GM23338 (cell line): ENCODE measurements around the gene SYNDIG1.

ENCODE experiments used
- CREB1 ChIP-seq: fragments of 250-450 bp; sonication (Bioruptor Pico); IDR thresholded peaks from 2 replicates; pipeline ENCODE4 v1.5.0; 2020; ENCODE audit warnings: low read depth, mild to moderate bottlenecking, moderate library complexity
- CTCF ChIP-seq, 2 experiments: fragments of 200-600 bp in 1 of 2; sonication (generic) in 1 of 2; conservative IDR thresholded peaks; 2 replicates each; pipeline versions ENCODE4 v1.5.1 to v1.6.1; 2016 to 2017; ENCODE audit warnings: antibody characterized with exemption in 2 of 2, low read depth in 2 of 2, mild to moderate bottlenecking in 2 of 2, moderate library complexity in 1 of 2
- EZH2 ChIP-seq: fragments of 200-600 bp; sonication (generic); IDR thresholded peaks from one replicate; pipeline ENCODE4 v1.8.0; 2017; ENCODE audit warnings: antibody characterized with exemption, mild to moderate bottlenecking, low read depth; ENCODE audit not compliant: unreplicated experiment
- EZH2phosphoT487 ChIP-seq: fragments of 200-600 bp; sonication (generic); IDR thresholded peaks from one replicate; pipeline ENCODE4 v1.8.1; 2018; ENCODE audit warnings: antibody characterized with exemption; ENCODE audit not compliant: unreplicated experiment
- JUNB ChIP-seq: IDR thresholded peaks from one replicate; pipeline ENCODE4 v1.6.1; 2016; ENCODE audit warnings: antibody characterized with exemption; ENCODE audit not compliant: unreplicated experiment
- NANOG ChIP-seq: IDR thresholded peaks from 2 replicates; pipeline ENCODE4 v1.6.1; 2016; ENCODE audit warnings: antibody characterized with exemption, borderline replicate concordance
- POLR2AphosphoS5 ChIP-seq: IDR thresholded peaks from 2 replicates; pipeline ENCODE4 v1.6.1; 2016; ENCODE audit warnings: antibody characterized with exemption, low read depth
- REST ChIP-seq: IDR thresholded peaks from one replicate; pipeline ENCODE4 v1.6.1; 2018; ENCODE audit warnings: antibody characterized with exemption; ENCODE audit not compliant: unreplicated experiment
- STAT1 ChIP-seq: IDR thresholded peaks from one replicate; pipeline ENCODE4 v1.6.1; 2016; ENCODE audit warnings: antibody characterized with exemption; ENCODE audit not compliant: unreplicated experiment
- ZNF114 ChIP-seq: fragments of 250-450 bp; sonication (Bioruptor Pico); IDR thresholded peaks from 2 replicates; pipeline ENCODE4 v1.5.0; 2020; ENCODE audit warnings: mild to moderate bottlenecking, moderate library complexity
- ZNF331 ChIP-seq: fragments of 250-450 bp; sonication (Bioruptor Pico); IDR thresholded peaks from 2 replicates; pipeline ENCODE4 v1.5.0; 2020; ENCODE audit warnings: low read depth, mild to moderate bottlenecking, moderate library complexity
- ZNF462 ChIP-seq: fragments of 250-450 bp; sonication (Bioruptor Pico); IDR thresholded peaks from 2 replicates; pipeline ENCODE4 v1.5.0; 2020; ENCODE audit warnings: mild to moderate bottlenecking, moderate library complexity

- no peak for TF ChIP-seq CTCF (conservative IDR thresholded peaks at IDR 0.05; ENCODE audit: low read depth in 2 of 2)
- TF ChIP-seq EZH2phosphoT487, result no peak
- no peak for TF ChIP-seq POLR2AphosphoS5
- no peak for TF ChIP-seq REST
- no peak for TF ChIP-seq EZH2
- no peak for TF ChIP-seq CREB1
- TF ChIP-seq ZNF331 (CRISPR knock-in tag), result no peak
- TF ChIP-seq JUNB, result no peak
- TF ChIP-seq NANOG, result no peak
- TF ChIP-seq STAT1, result no peak
- no peak for TF ChIP-seq ZNF462 (CRISPR knock-in tag)
- no peak for TF ChIP-seq ZNF114 (CRISPR knock-in tag)
Observed at GRCh38 chr20:24531631-24532419, 62.4 kb downstream of the SYNDIG1 start.
